Gastrocnemius medialis (tissue), 4 donors: ENCODE data around the gene MOB3B. TPM values are rescaled to one million over a fixed set of nuclear protein-coding genes. Genes with fewer than 3 reads are reported as not detected.

ENCODE experiments used
- ATAC-seq, 2 donors: fragments of 150-250 bp; one replicate each; pipeline ENCODE4 v1.9.1; 2016
- DNase-seq, 2 donors: peaks; one replicate each; pipeline ENCODE4 v3.0.0-alpha.2; 2019
- H3K27ac ChIP-seq, 4 donors: fragments of 200-600 bp; sonication (generic); 1 replicate in 1 of 4; 2 replicates in 3 of 4; pipeline ENCODE4 v1.5.1; 2016 to 2018; ENCODE audit warnings: mild to moderate bottlenecking in 2 of 4, moderate library complexity in 1 of 4
- H3K27me3 ChIP-seq, 3 donors: fragments of 200-600 bp; sonication (generic) in 2 of 3; 1 replicate in 1 of 3; 2 replicates in 2 of 3; pipeline versions ENCODE4 v1.5.1 to v1.6.0; 2016 to 2019; ENCODE audit warnings: mild to moderate bottlenecking in 1 of 3, moderate library complexity in 1 of 3
- H3K36me3 ChIP-seq, 2 donors: fragments of 200-600 bp; sonication (generic) in 1 of 2; one replicate each; pipeline ENCODE4 v1.5.1; 2017 to 2018
- H3K4me1 ChIP-seq, 2 donors: fragments of 200-600 bp; sonication (generic) in 1 of 2; one replicate each; pipeline ENCODE4 v1.5.1; 2016 to 2017; ENCODE audit warnings: mild to moderate bottlenecking in 2 of 2
- H3K4me3 ChIP-seq, 4 donors: fragments of 200-600 bp; sonication (generic) in 3 of 4; 1 replicate in 1 of 4; 2 replicates in 3 of 4; pipeline ENCODE4 v1.5.1; 2016 to 2019; ENCODE audit warnings: mild to moderate bottlenecking in 2 of 4
- H3K9me3 ChIP-seq, 3 donors: fragments of 200-600 bp; sonication (generic) in 2 of 3; 1 replicate in 1 of 3; 2 replicates in 2 of 3; pipeline ENCODE4 v1.5.1; 2016 to 2019
- CTCF ChIP-seq, 5 experiments: fragments of 450-650 bp in 3 of 5; fragments of 200-600 bp in 2 of 5; sonication (generic) in 2 of 5; IDR thresholded peaks in 4 of 5; conservative IDR thresholded peaks in 1 of 5; 1 replicate in 4 of 5; 2 replicates in 1 of 5; pipeline ENCODE4 v1.5.1; 2016 to 2019; ENCODE audit warnings: antibody characterized with exemption in 5 of 5, mild to moderate bottlenecking in 3 of 5, moderate library complexity in 3 of 5
- POLR2A ChIP-seq, 2 donors: fragments of 450-650 bp; IDR thresholded peaks; one replicate each; pipeline ENCODE4 v1.6.1; 2017; ENCODE audit warnings: antibody characterized with exemption in 2 of 2, mild to moderate bottlenecking in 2 of 2, moderate library complexity in 2 of 2
- in situ Hi-C, 4 donors: fragments of 200-750 bp; cut with MboI; loops; one replicate each; pipeline versions ENCODE4 v1.15.0 to v1.8.0; 2017; ENCODE audit warnings: low sequenced_read_pairs in 4 of 4
- intact Hi-C: fragments of 100-400 bp; cut with DNase I; formaldehyde crosslinking; loops from one replicate; pipeline ENCODE4 v1.15.1; 2023; ENCODE audit warnings: low total_unique reads
- total RNA-seq, 4 donors: library from RNA; depleted of rRNA; stranded (reverse); fragments of >200 nt; gene quantifications; one replicate each; pipeline versions ENCODE4 v1.1.0 to v1.2.3, GENCODE V29; 2016

MOB3B gene
- total RNA-seq, 4 donors from 2014 or later = 3.4 to 16.3 (median 12.7) TPM

- intact Hi-C loops = no loop called here
- DNase-seq (peak in 1 of 2 donors; percentile 21), ATAC-seq (peak; percentile 50 to 61)
- Histone ChIP-seq H3K27ac (peak overlapping the region in 1 of 4 donors; percentile 18), H3K27me3 (no peaks in the 10 kb centered on the region), H3K36me3 (no peaks in the 10 kb centered on the region), H3K9me3 (no peaks in the 10 kb centered on the region), H3K4me1 (no peaks in the 10 kb centered on the region), H3K4me3 (no peak overlapping the region)
- in situ Hi-C loops = no loop called here
- no peak for TF ChIP-seq POLR2A (IDR thresholded peaks at IDR 0.05)
- TF ChIP-seq CTCF (IDR thresholded peaks at IDR 0.05 in 4 of 5, conservative IDR thresholded peaks at IDR 0.05 in 1 of 5) = no peak
These were observed 236.8 kb downstream of the MOB3B start for GRCh38 chr9:27292659-27293405.

- H3K4me1 ChIP-seq = no peaks in the 10 kb centered on the region
- DNase-seq (no peak), ATAC-seq (no peak)
- H3K27ac ChIP-seq = no peak overlapping the region
- intact Hi-C loops = no loop called here
- in situ Hi-C loops = no loop called here
- H3K4me3 ChIP-seq = no peak overlapping the region
- no peaks in the 10 kb centered on the region for H3K36me3 ChIP-seq
- no peaks in the 10 kb centered on the region for H3K9me3 ChIP-seq
- no peaks in the 10 kb centered on the region for H3K27me3 ChIP-seq
- TF ChIP-seq CTCF (IDR thresholded peaks at IDR 0.05 in 4 of 5, conservative IDR thresholded peaks at IDR 0.05 in 1 of 5) (no peak), POLR2A (IDR thresholded peaks at IDR 0.05) (no peak)
These were observed 238.3 kb downstream of the MOB3B start for GRCh38 chr9:27291292-27291691.

- H3K27ac ChIP-seq = no peak overlapping the region
- ATAC-seq (no peak), DNase-seq (no peak)
- H3K9me3 ChIP-seq = no peaks in the 10 kb centered on the region
- TF ChIP-seq POLR2A (IDR thresholded peaks at IDR 0.05) (no peak), CTCF (IDR thresholded peaks at IDR 0.05 in 4 of 5, conservative IDR thresholded peaks at IDR 0.05 in 1 of 5) (no peak)
- H3K27me3 ChIP-seq = no peaks in the 10 kb centered on the region
- H3K36me3 ChIP-seq = no peaks in the 10 kb centered on the region
- no peak overlapping the region for H3K4me3 ChIP-seq
- intact Hi-C loops = no loop called here
- H3K4me1 ChIP-seq = no peaks in the 10 kb centered on the region
- in situ Hi-C loops = no loop called here
These were observed 247.3 kb downstream of the MOB3B start for GRCh38 chr9:27282269-27282668.

- Histone ChIP-seq H3K27me3 (no peaks in the 10 kb centered on the region), H3K4me3 (no peak overlapping the region), H3K27ac (no peak overlapping the region), H3K9me3 (no peaks in the 10 kb centered on the region), H3K36me3 (no peaks in the 10 kb centered on the region), H3K4me1 (peaks cover 0 to 3% of the 10 kb centered on the region in 2 donors)
- in situ Hi-C loops (no loop called here), intact Hi-C loops (no loop called here)
- no peak for DNase-seq
- ATAC-seq = no peak
- TF ChIP-seq POLR2A (IDR thresholded peaks at IDR 0.05) (no peak), CTCF (IDR thresholded peaks at IDR 0.05 in 4 of 5, conservative IDR thresholded peaks at IDR 0.05 in 1 of 5) (no peak)
These were observed 248.8 kb downstream of the MOB3B start for GRCh38 chr9:27280860-27281259.
